ENCODE measurements around the gene DPH7. TPM values are rescaled to one million over a fixed set of nuclear protein-coding genes. Genes with fewer than 3 reads are reported as not detected.

Gene DPH7
- total RNA-seq, 3 donors from 2014 or later (not counting 1 experiment from before 2014, with no cell fraction given): 39.5 to 51.0 (median 48.5) TPM

- Mint-ChIP-seq H3K27me3 (ENCODE audit: low read depth in 2 of 2) (no peaks in the 10 kb centered on the region), H3K4me3 (no peak overlapping the region), H3K9me3 (no peaks in the 10 kb centered on the region), H3K36me3 (no peaks in the 10 kb centered on the region), H3K27ac (no peak overlapping the region), H3K4me1 (peaks cover 16 to 29% of the 10 kb centered on the region in 2 donors)
- TF ChIP-seq CTCF (IDR thresholded peaks at IDR 0.05): no peak
- H3K36me3 ChIP-seq (ENCODE audit: control insufficient read depth, insufficient read depth, low read length): peaks cover 21% of the 10 kb centered on the region
- no peaks in the 10 kb centered on the region for H3K27me3 ChIP-seq (ENCODE audit: control insufficient read depth, insufficient read depth, low read length)
- intact Hi-C loops (cut with micrococcal nuclease): no loop called here
- H3K27ac ChIP-seq (ENCODE audit: low read length): no peak overlapping the region
- ATAC-seq: no peak
- 96% methylated on average over 24 of the region's 25 CpGs for WGBS (ENCODE audit: insufficient coverage)
- no peaks in the 10 kb centered on the region for H3K9me3 ChIP-seq (ENCODE audit: control insufficient read depth, insufficient read depth, low read length)
- H3K4me1 ChIP-seq (ENCODE audit: control insufficient read depth, insufficient read depth, low read length): peaks cover 32% of the 10 kb centered on the region
- no peak overlapping the region for H3K4me3 ChIP-seq (ENCODE audit: low read length)
- DNase-seq: no peak
Observed at GRCh38 chr9:137614631-137615386, 36.1 kb upstream of the DPH7 start.

- Mint-ChIP-seq H3K4me1 (peaks cover 11 to 24% of the 10 kb centered on the region in 2 donors), H3K27ac (no peak overlapping the region), H3K36me3 (no peaks in the 10 kb centered on the region), H3K27me3 (ENCODE audit: low read depth in 2 of 2) (no peaks in the 10 kb centered on the region), H3K4me3 (no peak overlapping the region), H3K9me3 (no peaks in the 10 kb centered on the region)
- intact Hi-C loops (cut with micrococcal nuclease): no loop called here
- ATAC-seq (no peak), DNase-seq (no peak)
- WGBS (ENCODE audit: insufficient coverage): 97% methylated on average over 27 of the region's 27 CpGs
- no peaks in the 10 kb centered on the region for H3K9me3 ChIP-seq (ENCODE audit: control insufficient read depth, insufficient read depth, low read length)
- peaks cover 28% of the 10 kb centered on the region for H3K4me1 ChIP-seq (ENCODE audit: control insufficient read depth, insufficient read depth, low read length)
- H3K27me3 ChIP-seq (ENCODE audit: control insufficient read depth, insufficient read depth, low read length): no peaks in the 10 kb centered on the region
- TF ChIP-seq CTCF (IDR thresholded peaks at IDR 0.05): no peak
- peaks cover 21% of the 10 kb centered on the region for H3K36me3 ChIP-seq (ENCODE audit: control insufficient read depth, insufficient read depth, low read length)
- H3K4me3 ChIP-seq (ENCODE audit: low read length): no peak overlapping the region
- no peak overlapping the region for H3K27ac ChIP-seq (ENCODE audit: low read length)
Observed at GRCh38 chr9:137613738-137614523, 35.2 kb upstream of the DPH7 start.

- 95% methylated on average over 5 of the region's 5 CpGs for WGBS (ENCODE audit: insufficient coverage)
- Histone ChIP-seq H3K4me3 (ENCODE audit: low read length) (no peak overlapping the region), H3K27ac (ENCODE audit: low read length) (no peak overlapping the region), H3K4me1 (ENCODE audit: control insufficient read depth, insufficient read depth, low read length) (peaks cover 32% of the 10 kb centered on the region), H3K27me3 (ENCODE audit: control insufficient read depth, insufficient read depth, low read length) (no peaks in the 10 kb centered on the region), H3K9me3 (ENCODE audit: control insufficient read depth, insufficient read depth, low read length) (no peaks in the 10 kb centered on the region), H3K36me3 (ENCODE audit: control insufficient read depth, insufficient read depth, low read length) (peaks cover 21% of the 10 kb centered on the region)
- intact Hi-C loops (cut with micrococcal nuclease): no loop called here
- H3K36me3 Mint-ChIP-seq: no peaks in the 10 kb centered on the region
- no peak for ATAC-seq
- no peaks in the 10 kb centered on the region for H3K27me3 Mint-ChIP-seq (ENCODE audit: low read depth in 2 of 2)
- no peak for TF ChIP-seq CTCF (IDR thresholded peaks at IDR 0.05)
- H3K9me3 Mint-ChIP-seq: no peaks in the 10 kb centered on the region
- DNase-seq: no peak
- peaks cover 11 to 24% of the 10 kb centered on the region in 2 donors for H3K4me1 Mint-ChIP-seq
- no peak overlapping the region for H3K4me3 Mint-ChIP-seq
- H3K27ac Mint-ChIP-seq: no peak overlapping the region
Observed at GRCh38 chr9:137613259-137613658, 34.5 kb upstream of the DPH7 start.
